ENCODE results near the gene ATP6V1A. TPM values are rescaled to one million over a fixed set of nuclear protein-coding genes. Genes with fewer than 3 reads are reported as not detected.

The ATP6V1A gene
- total RNA-seq, 3 donors from 2014 or later, result 58.7 to 82.6 (median 65.7) TPM

DNA sequence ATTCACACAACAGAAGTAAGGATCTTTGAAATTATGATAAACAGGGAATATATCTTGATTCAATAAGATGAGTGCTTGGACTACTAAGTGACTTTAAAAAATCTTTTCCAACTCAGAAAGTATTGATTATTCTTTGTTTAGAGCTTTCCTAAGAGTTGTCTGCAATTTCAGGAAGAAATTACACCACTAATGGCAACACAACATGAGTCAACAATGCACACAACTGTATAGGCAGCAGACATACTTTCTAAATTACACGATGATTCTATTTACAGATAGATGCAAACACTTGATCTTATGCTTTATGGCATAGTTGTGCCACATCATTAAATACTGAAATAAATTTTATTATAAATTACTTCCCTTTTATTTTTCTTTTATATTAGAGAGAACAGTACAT lies 5.2 kb upstream of the ATP6V1A start:
- H3K9me3 ChIP-seq, result no peaks in the 10 kb centered on the region
- intact Hi-C loops (cut with DNase I, micrococcal nuclease), result no loop called here
- ATAC-seq, result no peak
- TF ChIP-seq, protein P1, sequence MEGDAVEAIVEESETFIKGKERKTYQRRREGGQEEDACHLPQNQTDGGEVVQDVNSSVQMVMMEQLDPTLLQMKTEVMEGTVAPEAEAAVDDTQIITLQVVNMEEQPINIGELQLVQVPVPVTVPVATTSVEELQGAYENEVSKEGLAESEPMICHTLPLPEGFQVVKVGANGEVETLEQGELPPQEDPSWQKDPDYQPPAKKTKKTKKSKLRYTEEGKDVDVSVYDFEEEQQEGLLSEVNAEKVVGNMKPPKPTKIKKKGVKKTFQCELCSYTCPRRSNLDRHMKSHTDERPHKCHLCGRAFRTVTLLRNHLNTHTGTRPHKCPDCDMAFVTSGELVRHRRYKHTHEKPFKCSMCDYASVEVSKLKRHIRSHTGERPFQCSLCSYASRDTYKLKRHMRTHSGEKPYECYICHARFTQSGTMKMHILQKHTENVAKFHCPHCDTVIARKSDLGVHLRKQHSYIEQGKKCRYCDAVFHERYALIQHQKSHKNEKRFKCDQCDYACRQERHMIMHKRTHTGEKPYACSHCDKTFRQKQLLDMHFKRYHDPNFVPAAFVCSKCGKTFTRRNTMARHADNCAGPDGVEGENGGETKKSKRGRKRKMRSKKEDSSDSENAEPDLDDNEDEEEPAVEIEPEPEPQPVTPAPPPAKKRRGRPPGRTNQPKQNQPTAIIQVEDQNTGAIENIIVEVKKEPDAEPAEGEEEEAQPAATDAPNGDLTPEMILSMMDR (IDR thresholded peaks at IDR 0.05), result no peak
- no peak for DNase-seq
- H3K4me3 ChIP-seq, result no peak overlapping the region
- peaks cover 11% of the 10 kb centered on the region for H3K4me1 ChIP-seq (ENCODE audit: low read depth)
- no peaks in the 10 kb centered on the region for H3K36me3 ChIP-seq (ENCODE audit: low read depth)

DNA sequence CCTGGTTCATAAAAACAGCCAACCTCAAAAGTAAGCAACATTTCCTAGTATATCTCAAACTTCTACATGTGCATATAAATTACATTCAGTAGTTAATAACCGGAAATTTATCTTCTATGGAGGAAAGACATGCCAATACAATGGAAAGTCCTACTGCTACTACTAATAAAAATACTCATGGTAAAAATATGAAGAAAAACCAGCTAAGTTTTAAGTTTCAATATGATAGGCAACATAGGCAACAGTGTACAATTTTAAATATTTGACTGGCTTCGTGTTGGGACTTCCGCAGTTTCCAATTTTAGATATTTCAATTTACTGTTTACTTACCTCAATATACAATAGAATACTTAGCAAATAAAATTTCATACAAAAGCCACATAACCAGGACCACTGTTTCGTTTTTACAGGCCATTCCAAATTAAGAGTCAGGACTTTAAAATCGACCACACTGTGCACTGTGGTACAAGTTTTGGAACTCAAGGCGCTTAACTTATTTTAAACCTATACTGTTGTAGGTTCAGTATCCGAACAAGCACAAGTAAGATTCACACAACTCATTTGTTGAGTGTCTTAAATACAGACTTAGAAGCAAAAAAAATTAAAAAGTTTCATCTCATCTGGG lies 3.7 kb upstream of the ATP6V1A start:
- intact Hi-C loops (cut with DNase I, micrococcal nuclease), result no loop called here
- H3K4me3 ChIP-seq, result no peak overlapping the region
- H3K4me1 ChIP-seq (ENCODE audit: low read depth), result peaks cover 14% of the 10 kb centered on the region
- ATAC-seq (no peak), DNase-seq (no peak)
- H3K36me3 ChIP-seq (ENCODE audit: low read depth), result no peaks in the 10 kb centered on the region
- no peaks in the 10 kb centered on the region for H3K9me3 ChIP-seq
- TF ChIP-seq, protein P1 (IDR thresholded peaks at IDR 0.05), result no peak

DNA sequence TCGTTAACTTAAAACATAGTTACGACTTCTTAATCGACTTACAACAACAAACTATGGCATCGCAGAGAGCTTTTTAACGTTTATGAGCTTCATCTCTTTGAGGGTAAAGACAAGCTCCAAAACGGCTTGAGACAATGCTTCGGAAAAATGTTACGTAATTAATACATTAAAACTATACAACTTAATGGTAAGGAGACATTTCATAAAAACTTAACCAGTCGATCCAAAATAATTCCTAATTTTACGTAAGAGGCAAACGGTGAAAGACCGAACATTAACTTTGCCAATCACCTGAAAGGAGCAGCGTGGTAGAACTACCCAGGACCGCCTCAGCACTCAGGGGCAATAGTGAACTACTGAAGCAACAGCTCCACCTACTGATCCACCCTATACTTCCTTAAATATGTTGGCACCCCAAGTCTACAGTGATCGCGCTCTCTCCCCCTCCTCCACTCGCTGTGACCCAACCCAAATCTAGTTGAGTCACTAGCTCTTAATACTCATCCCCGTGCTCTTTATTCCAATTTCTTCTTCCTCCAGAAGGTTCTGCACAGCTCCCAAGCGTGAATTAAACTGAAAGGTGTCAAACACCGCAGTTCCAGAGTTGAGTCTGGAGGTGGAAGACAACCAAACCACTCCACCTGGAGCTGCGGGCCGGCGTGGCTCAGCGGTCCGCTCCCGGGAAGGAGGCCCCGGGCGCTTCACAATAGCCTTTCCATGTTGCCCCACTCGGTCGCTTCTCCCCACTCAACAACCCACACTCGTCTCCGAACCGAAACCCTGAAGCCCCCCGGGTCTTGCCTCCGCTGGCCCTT lies 1.7 kb upstream of the ATP6V1A start:
- H3K4me1 ChIP-seq (ENCODE audit: low read depth), result peaks cover 18% of the 10 kb centered on the region
- intact Hi-C loops (cut with DNase I, micrococcal nuclease), result no loop called here
- peak; percentile 74 for ATAC-seq

GRCh38 chr3:113745756-113746547 lies 883 bp upstream of the ATP6V1A start, which contains the start of gene NAA50:
NAA50 (minus strand) TSS chr3:113746249; CDS start chr3:113745949, 300 bp downstream.
- TF ChIP-seq, protein P1 (IDR thresholded peaks at IDR 0.05), result peak; percentile 9
- peaks cover 18% of the 10 kb centered on the region for H3K4me1 ChIP-seq (ENCODE audit: low read depth)
- intact Hi-C loops (cut with DNase I, micrococcal nuclease), result no loop called here
- no peaks in the 10 kb centered on the region for H3K9me3 ChIP-seq
- peak; percentile 92 for ATAC-seq
- DNase-seq, result peak; percentile 94 to 97 (median 96)
- peak within 1 kb of the TSS; percentile 85 for H3K4me3 ChIP-seq
- no peaks in the 10 kb centered on the region for H3K36me3 ChIP-seq (ENCODE audit: low read depth)

More for the DNA sequence above, 1.7 kb upstream of the ATP6V1A start:
- Histone ChIP-seq H3K36me3 (ENCODE audit: low read depth) (no peaks in the 10 kb centered on the region), H3K9me3 (no peaks in the 10 kb centered on the region), H3K4me3 (peak overlapping the region; percentile 85)
- TF ChIP-seq, protein P1 (IDR thresholded peaks at IDR 0.05), result peak; percentile 31
- DNase-seq, result peak; percentile 66 to 91 (median 79)

GRCh38 chr3:113747283-113748046 lies 630 bp downstream of the ATP6V1A start:
- TF ChIP-seq, protein P1 (IDR thresholded peaks at IDR 0.05), result no peak
- Histone ChIP-seq H3K4me3 (peak overlapping the region; percentile 85), H3K4me1 (ENCODE audit: low read depth) (peaks cover 18% of the 10 kb centered on the region), H3K9me3 (no peaks in the 10 kb centered on the region), H3K36me3 (ENCODE audit: low read depth) (no peaks in the 10 kb centered on the region)
- peak; percentile 1 for ATAC-seq
- intact Hi-C loops (cut with DNase I, micrococcal nuclease), result no loop called here
- DNase-seq, result peak in 1 of 3 donors; percentile 50

All from mucosa of descending colon (tissue), 3 donors.